HG03196 (cell line): ENCODE results near the gene MT1X.

Source experiments
- ATAC-seq: cut with Tn5 transposase; IDR thresholded peaks from one replicate; pipeline ENCODE4 v1.9.1; 2021; ENCODE audit not compliant: unreplicated experiment

The MT1X gene

DNA sequence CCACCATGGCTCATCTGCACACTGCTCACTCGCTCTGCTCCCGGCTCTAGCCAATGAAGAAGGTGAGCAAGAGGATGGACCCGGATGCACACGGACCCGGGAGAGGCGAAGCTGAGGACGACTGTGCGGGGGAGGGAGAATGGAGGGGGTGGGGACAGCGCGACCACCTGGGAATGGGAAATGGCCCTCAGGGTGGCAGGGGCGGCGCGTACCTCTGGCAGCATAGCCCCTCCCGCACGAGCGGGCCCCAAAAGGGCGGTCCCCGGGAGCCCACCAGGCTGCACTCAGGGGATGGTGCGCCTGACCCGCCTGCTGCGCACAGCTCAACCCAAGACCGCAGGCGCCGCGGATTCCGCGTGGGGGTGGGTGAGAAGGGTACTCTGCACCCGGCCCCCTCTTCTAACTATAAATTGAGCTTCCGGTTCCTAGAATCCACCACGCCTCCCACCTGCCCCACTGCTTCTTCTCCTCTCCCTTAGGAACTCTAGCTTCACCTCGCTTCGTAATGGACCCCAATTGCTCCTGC lies 6.5 kb upstream of the MT1X start:
- ATAC-seq, result no peak

DNA sequence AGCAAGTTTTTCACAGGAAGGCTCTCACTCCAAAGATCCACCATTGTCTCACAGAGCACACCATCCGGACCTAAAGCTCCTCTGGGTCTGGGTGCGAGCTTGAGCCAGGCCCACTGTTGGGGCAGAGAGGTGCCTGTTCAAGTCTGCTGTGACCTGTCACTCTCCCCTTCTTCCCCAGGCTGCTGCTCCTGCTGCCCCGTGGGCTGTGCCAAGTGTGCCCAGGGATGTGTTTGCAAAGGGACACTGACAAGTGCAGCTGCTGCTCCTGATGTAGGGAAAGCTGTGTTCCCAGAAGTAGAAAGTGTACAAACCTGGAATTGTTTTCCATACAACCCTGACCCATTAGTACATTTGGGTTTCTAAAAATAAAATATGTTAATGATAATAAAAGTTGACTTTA lies 4.8 kb upstream of the MT1X start:
- ATAC-seq, result no peak

DNA sequence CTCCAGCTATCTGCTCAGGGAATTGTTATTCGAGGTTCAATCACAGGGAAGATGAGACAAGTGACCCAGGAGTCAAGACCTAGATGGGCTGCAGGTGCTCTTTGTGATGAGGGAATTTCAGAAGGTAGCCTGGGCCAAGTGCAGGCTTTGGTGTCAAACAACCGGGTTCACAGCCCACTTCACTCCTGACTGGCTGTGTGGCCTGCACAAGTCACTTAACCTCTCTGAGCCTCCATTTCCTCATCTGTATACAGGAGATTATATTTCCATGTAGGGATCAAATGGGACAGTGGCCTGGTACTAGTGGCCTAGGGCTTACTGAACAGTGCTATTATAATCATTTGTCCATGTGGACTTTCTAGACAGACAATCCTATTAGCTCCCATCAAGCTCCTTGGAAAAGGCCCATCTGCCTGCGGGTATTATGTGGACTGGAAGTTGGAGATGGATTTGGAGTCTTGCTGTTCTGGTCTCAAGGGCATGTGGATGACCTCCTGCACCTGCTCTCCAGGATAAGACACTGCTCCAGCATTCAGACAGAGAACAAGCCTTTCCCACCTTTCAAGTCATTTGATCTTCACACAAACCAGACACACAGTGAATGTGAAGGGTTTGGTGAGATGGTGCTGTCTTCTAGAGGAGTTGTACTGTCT lies 3.1 kb upstream of the MT1X start:
- no peak for ATAC-seq

DNA sequence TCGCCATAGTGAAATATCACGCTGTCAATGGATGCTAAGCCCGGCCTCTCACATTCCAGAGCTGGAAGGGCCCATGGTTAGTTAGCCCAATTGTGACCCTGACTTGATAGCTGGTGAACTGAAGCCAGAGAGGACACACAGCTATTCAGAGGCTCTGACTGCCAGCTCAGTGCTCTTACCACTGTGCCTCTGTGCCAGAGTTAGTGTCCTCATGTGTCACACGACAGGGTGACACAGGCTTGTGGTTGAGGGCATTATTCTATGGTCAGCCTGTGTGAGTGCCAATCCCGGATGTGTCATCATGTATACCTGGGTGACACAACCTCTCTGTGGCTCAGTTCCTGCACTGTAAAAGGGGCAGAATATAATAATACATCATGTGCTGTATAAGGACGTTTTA lies 2.5 kb upstream of the MT1X start:
- ATAC-seq, result no peak

DNA sequence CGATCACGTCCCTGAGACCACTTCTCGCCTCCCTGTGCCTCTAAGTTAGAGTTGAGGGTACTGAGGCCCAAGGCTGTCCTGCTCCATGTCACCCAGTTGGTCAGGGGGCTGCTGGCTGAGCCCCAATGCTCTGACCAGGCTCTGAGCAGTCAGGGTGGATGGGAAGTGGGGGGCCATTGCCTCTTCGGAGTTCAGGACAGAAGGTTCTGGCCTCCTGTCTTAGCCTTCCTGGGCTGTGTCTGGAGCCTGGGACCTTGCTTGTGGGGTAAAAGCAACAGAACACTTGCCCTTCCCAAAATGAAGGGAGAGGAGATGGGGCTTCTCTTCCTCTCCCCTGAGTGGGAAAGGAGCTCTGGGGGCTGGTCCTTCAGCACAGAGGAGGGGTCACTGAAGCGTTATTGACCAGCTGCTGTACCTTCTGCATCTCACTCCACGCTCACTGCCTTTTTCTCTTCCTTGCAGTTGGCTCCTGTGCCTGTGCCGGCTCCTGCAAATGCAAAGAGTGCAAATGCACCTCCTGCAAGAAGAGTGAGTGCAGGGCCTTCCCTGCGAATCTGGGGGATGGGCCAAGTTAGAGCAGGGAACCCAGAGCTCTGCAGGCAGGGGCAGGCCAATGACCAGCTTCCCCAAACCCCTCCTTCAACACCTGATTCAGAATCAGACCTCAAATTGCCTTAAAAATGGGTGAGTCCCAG lies 580 bp downstream of the MT1X start:
- ATAC-seq, result no peak

DNA sequence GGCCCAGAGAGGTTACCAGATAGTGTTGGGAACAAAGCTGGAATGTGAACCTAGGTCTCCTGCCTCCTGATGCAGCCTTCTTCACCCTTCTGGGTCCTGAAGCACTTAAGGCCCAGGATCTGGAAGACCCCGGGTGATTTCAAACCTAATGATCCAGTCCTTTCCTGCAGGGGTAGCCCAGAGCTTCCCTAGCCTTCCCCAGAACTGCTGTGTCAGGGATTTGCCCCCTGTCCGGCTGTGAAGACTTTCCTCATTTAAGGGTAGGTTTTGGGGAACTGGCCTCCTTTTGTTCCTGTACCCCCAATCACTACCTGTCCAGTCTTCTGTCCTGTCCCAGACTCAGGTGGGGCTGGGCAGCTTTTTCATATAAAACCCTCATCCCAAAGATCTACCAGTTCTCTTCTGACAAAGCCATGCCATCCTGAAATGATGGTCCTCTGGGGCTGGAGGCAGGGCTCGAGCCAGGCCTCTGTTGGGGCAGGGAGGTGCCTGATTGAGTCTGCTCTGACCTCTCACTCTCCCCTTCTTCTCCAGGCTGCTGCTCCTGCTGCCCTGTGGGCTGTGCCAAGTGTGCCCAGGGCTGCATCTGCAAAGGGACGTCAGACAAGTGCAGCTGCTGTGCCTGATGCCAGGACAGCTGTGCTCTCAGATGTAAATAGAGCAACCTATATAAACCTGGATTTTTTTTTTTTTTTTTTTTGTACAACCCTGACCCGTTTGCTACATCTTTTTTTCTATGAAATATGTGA lies 1.3 kb downstream of the MT1X start:
- ATAC-seq, result no peak

DNA sequence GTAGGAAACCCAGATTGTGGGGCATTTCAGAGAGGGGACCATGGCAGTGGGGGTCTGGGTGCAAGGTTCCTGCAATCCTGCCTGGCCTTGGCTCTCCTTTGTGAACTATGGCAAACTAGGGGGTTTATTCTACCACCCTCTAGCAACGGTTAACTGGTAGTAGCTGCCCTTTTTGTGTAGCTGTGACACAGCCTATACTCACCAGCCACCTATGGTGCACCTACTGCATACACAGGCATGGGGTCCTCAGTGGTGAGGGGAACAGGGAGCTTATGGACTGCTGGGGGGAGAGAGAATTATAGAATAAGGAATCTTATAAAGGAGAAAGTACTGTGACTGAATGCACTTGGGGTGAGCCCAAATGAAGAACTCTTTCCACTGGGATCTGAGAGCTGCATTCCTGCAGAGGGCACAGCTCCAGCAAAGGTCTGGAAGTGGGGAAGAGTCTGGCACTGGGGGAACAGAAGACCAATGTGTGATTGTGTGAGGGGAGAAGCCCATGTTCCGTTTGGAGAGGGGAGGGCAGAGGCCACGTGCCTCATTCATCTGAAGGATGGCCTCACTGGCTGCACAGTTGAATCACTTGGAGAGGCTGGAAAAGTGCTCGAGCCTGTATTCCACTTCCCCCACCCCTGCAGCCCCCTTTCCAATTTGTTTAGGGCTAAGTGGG lies 2.1 kb downstream of the MT1X start:
- no peak for ATAC-seq

DNA sequence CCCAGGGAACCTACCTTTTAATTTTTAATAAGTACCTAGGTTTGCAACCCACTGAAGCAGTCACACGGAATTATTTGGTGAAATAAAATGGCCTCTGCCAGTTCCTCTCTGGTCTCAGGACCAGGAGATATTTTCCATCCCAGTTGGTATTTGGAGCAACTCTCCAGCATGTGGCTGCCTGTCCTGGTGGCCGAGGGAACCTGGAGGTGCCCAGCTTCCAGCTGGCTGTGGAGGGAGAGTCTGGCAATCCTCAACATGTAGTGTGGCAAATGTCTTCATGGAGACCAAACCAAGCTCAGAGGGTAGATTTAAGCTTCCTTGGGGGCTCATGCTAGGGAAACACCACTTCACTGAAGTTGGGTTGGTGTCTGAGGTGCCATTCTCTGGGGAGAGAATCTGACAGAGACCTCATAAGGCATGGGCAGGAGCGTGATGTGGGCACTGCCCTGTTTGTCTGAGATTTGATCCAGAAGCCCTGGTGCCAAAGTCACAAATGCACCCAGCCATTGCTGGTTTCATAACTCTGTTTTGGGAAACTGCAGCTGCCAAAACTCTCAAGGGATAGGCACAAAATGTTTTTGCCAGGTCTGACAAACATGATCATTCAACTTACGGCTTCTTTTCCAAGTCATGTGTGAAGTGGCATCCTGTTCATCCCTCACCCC lies 2.8 kb downstream of the MT1X start:
- no peak for ATAC-seq

DNA sequence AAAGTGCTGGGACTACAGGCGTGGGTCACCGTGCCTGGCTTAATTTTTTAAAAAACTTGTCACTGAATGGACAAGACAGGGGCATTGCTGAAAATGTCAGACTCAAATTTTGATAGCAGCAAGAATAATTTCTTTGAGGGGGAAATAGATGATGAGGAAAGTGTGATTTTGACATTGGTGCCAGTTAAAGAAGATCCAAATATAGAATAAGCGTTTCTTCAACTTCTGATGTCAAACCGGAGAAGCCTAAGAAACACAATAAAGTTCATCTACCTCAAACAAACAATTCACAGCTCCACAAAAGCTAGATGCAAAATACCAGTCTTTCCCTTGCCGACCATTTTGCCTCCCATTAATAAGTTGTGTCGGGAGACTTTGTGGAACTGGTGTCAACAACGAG lies 4.5 kb downstream of the MT1X start:
- no peak for ATAC-seq

DNA sequence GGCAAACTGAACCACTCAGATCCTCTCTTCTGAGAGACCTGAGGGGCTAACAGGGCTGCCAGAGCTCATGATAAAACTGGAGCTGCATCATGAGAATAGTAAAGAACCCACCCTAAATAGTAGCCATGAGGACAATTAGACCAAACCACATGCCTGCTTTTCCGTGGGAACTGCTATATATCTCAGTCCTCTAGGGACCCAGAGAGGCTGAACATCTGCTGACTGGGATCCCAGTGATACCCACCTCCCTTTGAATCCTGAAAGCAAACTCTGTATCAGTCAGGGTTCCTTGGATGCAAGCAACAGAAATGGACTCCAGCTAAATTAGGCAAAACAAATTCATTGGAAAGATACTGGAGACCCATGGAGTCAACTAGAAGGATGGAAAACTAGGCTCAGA lies 6.5 kb downstream of the MT1X start:
- ATAC-seq, result no peak

DNA sequence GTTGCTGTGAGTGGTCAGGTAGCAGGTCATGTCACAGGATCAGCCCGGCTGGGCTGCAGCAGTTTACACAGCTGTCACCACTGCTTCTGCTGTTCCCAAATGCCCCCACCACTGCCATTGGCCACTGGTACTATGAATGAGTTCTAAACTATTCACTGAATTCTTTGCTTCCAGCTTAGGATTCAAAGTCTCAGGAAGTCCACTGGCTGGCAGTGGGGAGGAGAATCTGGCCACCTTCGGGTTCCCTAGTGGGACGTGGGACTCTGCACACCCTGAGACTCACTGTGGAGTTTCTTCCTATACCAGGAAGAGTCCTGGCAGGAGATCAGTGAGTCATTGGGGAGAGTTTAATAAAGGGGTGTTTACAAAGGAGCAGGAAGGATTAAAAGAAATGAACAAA lies 6.9 kb downstream of the MT1X start:
- ATAC-seq, result no peak

DNA sequence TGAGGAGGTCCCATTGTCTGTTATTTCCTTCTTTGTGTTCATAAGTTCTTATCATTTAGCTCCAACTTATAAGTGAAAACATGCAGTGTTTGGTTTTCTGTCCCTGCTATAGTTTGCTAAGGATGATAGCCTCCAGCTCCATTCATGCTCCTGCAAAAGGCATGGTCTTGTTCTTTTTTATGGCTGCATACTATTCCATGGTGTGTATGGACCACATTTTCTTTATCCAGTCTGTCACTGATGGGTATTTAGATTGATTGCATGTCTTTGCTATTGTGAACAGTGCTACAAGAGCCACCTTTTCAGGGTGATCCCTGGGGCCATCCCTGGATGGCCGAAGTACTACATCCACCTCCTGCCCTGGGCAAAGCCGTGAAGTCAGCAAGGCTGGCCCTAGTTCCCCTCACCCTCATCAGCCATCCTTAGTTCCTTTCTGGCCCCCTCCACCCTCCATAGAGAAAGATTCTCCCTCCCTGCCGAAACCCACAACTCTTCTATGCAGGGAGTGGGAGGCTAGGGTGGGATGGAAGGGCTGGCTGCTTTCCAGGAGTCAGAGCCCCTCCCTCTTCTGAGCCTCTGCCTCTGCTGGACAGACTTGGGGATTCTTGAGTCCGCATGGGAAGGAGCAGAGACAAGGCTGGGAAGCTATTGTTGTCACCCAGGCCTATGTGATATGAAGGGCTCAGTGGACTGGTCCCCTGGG lies 8.3 kb downstream of the MT1X start:
- ATAC-seq, result no peak

DNA sequence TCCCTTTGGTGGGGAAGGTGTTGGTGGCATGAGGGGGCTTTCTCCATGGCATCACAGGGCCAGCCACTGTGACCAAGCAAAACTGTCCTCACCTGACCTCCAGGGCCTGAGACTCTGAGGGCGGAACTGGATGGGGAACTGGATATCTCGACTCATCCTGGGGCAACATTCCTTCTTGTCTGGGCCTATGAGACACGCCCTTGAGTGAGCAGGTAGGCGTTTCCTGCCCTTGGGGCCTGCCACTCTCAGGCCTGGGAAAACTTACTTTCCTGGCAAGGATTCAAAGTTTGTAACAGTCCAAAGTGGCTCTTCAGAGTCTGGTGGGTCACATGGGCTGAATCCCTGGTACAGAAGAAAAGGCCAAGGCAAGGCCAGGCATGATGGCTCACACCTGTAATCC lies 9.6 kb downstream of the MT1X start:
- no peak for ATAC-seq

DNA sequence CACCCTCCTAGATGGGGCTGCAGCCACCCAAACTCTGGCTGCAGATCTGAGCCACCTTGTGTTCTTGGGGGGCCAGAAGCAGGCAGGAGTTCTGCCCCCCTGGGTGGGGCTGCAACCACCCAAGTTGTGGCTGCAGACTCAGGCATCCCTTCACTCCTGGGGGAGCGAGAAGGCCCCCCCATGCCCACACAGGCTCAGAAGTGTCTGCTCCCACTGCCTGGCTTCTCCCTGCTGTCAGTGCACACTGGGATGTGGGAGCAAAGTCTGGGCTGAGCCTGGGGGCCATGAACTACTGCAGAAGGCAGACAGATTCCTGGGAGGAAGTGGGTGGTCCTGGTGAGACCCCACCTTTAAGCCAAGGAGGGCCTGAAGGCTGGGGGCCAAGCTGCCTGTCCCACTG lies 13.0 kb downstream of the MT1X start:
- ATAC-seq, result no peak

DNA sequence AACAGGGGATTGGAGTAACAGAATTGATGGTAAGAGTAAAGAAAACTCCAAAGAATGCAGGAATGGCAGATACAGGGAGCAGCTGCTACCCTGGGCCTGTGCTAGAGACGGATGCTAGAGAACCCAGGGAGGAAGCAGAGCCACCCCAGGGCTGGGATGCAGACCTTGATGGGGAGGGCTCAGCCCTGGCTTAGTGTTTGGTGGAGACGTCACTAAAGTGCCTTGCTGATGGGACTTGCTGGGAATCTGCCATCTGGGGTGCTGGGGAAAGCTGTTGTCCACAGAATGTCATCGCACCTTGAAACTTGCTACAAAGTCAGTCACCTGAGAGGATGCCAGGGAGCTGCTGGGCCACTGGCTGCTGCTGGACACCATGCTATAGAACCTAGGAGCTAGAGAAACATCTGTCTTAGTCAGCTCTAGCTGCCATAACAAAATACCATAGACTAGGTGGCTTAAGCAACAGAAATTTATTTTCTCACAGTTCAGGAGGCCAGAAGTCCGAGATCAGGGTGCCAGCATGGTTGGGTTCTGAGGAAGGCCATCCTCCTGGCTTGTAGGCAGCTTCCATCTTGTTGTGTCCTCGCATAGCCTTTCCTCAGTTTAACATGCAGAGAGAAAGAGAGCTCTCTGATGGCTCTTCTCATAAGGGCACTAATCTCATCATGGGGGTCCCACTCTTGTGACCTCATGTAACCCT lies 15.3 kb downstream of the MT1X start:
- no peak for ATAC-seq

DNA sequence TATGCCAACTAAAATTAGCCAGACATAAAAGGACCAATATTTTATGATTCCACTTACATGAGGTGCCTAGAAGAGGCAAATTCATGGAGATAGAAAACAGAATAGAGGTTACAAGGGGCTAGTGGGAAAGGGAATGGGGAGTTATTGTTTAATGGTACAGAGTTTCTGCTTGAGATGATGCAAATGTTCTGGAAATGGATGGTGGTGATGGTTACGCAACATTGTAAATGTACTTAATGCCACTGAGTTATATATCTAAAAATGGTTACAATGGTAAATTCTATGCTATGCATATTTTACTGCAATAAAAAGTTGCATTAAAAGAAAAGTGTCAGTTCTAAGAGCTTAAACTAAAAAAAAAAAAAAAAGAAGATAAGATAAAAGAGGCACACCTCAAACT lies 17.9 kb downstream of the MT1X start:
- no peak for ATAC-seq

DNA sequence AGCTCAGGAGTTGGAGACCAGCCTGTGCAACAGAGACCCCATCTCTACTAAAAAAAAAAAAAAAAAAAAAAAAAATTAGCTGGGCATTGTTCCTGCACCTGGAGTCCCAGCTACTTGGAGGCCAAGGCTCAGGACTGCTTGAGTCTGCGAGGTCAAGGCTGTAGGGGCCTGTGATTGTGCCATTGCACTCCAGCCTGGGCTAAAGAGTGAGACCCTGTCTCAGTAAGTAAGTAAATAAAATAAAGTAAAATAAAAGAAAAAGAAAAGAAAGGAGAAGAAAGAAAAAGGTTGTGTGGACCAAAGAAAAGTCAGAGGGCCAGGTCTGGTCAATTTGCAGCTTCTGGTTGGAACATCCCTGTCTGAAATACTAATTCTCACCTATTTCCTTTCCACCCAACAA lies 18.4 kb downstream of the MT1X start:
- no peak for ATAC-seq

DNA sequence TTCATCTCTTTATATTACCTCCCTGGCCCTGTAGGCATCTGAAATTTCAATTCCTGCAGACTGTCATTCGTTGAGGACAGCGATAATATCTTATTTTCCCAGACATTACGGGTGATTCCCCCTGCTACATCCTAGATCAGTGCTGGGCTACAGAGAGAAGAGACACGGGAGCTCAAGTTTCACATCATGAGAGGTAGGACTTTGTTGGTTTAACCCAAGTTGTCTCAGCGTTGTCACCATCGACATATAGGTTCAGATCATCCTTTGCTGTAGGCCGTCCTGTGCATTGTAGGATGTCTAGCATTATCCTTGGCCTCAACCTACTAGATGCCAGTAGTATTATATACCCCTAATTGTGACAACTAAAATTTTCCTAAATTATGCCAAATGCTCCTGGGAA lies 19.3 kb downstream of the MT1X start:
- no peak for ATAC-seq

DNA sequence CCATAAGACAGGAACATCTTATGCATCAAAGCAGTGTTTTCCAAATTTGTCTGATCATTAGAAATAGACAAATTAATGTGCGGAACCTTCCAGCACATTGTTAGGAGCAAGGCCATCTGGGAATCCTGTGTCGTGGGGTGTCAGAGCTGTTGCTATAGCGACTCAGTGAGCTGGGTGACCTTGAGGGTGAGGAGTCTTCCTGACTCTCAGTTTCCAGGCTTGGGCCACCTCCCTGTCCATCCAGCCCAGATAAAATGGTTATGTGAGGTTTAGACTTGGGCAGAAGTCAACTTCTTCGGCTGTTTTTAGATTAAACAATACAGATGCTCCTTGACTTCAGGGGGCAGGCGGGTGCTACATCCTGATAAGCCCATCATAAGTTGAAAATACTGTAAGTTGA lies 20.6 kb downstream of the MT1X start:
- ATAC-seq, result no peak
